Stimulated activated CD8-positive, alpha-beta memory T cell treated with anti-CD3 and anti-CD28 coated beads, Interleukin-7, amount 100 ng/mL, for 4 hours (primary cell): Measurements from ENCODE around the gene WSCD2.

ENCODE experiments used
- DNase-seq, 2 donors: peaks; one replicate each; pipeline ENCODE4 v3.0.0-alpha.2; 2020; ENCODE audit warnings: low read depth in 2 of 2

WSCD2 gene

DNA sequence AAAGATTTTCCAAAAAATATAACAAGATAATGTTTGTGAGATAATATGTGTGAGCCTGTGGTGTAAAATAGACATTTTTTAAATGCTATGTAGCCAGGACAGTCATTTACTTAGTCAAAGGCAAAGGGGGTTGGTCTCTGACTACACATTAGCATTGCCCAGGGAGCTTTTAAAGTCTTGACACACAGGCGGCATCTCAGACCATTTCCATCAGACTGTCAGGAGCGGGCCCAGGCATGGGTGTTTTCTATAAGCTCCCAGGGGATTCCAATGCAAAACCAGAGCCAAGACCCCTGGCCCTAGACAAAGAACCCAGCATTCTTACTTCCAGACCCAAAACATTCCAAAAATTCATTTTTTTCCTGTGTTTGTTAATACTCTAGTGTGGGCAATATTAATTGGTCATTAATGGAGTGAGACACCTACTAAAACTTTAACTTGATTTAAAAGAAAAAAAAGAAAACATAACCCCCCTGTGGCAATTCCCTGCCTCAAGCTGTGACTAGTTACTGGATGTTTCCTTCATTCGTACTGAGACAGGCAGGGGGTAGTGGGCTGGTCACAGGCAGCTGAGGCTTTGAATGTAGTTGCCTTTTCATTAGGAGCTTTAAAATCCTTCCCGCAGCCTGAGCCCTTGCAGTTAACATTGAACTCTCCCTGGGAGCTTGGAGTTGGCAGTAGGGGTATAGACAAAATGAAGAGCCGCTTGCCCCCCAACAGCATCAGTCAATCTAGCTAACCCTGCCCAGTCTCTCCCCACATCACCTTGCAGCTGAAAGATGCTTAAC, 106.3 kb downstream of the WSCD2 start:
- no peak for DNase-seq

DNA sequence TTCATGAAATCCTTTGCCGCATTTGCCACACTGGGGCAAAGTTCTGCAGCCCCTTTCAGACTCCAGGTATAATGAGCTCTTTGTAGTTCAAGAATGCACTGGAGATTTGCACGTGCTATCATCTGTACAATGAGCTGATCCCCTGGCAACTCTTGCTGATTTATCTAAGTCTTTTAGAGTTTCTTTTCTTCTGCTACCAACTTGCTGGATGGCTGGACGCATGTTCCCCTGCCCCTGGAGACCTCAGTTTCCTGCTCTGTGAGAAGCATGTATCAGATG, 106.8 kb downstream of the WSCD2 start:
- no peak for DNase-seq

DNA sequence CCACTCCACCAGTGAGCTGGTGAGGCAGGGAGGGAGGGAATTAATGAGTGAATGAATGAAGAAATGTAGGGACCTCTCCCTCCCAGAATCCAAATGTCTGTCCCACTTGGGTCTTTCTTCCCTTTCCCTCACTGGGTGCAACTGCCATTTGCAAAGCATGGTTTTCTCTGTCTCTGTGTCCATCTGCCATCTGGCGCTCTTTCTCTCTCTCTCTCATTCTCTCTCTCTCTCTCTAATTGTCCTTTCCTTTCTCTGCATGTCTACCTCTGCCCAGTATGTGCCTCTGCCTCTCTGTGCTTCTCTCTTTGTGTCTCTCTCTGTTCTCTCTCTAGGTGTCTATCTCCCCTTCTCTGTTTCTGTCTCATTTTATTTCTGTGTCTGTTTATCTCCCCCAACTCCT, 107.3 kb downstream of the WSCD2 start:
- DNase-seq: no peak

DNA sequence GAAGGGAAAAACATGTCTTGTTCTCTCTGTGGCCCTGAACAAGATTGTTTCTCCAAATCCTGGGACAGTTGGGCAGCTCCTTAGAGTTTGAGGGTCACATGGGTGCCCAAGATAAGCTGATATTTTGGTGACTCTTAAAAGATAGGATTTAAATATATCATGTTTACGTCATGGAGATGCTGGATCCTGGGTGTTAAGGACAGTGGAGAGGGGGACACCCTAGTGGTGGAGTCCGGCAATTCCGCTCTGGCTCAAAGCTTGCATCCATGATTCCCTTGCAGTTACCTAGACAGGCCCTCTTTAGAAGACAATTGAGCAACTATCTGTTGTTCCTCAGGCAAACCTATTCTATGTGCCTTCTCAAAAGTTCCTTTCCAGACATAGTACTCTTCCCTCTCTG, 108.2 kb downstream of the WSCD2 start:
- DNase-seq: no peak

DNA sequence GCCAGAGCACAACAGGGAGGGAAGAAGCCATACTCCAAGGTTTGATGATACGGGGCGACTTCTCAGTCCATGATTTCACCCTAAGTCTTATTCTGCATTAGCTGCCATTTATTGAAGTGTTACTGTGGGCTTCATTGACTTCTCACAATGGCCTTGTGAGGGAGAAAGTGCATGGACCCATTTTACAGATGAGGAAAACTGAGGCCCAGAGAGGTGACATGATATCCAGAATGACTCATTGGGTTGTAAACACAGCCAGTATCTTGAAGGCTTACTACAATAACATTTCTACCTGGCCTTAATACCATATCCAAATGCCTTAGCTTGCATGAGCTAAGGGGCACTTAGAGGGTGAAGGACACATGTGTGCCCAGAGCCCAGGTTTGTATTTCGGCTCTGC, 109.4 kb downstream of the WSCD2 start:
- no peak for DNase-seq

DNA sequence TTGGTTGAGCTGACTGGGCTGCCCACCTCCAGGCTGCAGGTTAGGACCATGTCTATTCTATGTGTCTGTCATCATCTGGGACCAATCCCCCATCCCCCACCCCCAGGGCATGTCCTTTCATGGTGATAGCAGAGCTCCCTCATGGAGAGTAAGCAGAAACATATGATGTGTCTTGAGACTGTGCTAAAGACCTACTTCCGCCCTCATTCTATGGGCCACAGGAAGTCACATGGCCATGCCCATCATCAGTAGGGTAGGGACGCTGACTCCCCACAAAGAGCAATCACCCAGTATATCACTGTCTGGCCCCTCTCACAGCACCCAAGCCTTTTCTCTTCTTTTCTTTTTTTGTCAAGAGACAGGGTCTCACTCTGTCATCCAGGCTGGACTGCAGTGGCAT, 110.3 kb downstream of the WSCD2 start:
- DNase-seq: no peak

DNA sequence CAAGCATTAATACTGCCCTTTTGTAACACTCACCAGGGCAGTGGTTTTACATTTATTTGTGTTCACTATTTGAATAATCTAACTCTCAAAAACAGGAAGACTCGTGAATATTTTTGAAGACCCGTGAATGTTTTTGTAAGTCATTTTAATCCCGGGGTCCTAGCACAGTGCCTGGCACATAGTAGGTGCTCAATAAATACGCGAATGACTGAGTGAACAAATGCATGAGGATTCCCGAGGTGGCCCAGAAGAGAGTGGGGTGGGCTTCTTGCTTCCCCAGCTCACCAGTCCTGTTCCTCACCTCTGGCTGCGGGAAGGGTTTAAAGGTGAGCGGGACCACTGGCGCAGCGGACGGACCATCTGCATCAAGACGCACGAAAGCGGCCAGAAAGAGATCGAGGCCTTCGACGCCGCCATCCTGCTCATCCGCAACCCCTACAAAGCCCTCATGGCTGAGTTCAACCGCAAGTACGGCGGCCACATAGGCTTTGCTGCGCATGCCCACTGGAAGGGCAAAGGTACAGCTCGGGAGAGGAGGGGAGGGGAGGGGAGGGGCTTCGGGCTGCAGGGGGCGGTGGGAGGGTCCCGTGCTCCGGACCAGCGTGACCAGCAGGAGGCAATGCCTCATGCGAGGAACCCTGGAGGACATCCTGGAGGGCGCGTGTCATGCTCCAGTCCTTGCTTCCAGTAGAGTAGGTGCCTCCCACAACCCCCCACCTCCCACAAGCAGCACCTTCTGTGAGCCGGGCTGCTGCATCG, 111.1 kb downstream of the WSCD2 start:
- DNase-seq: no peak

DNA sequence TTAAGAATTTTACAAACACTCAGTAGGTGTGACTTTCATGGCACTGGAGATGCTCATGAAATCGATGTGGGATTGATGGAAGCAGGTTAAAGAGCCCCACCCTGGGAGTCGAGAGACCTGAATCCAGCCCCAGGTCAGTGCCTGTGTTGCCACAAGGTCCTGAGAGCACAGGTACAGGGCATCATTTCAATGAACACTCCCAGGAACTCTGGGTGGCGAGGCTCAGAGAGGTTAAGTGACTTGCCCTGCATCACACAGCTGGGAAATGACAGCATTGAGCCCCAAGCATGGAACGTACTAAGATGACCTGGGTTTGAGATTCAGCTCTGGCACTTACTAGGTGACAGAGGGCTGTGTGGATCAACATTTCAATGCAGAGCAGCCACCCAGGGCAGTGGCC, 111.8 kb downstream of the WSCD2 start:
- DNase-seq: no peak

DNA sequence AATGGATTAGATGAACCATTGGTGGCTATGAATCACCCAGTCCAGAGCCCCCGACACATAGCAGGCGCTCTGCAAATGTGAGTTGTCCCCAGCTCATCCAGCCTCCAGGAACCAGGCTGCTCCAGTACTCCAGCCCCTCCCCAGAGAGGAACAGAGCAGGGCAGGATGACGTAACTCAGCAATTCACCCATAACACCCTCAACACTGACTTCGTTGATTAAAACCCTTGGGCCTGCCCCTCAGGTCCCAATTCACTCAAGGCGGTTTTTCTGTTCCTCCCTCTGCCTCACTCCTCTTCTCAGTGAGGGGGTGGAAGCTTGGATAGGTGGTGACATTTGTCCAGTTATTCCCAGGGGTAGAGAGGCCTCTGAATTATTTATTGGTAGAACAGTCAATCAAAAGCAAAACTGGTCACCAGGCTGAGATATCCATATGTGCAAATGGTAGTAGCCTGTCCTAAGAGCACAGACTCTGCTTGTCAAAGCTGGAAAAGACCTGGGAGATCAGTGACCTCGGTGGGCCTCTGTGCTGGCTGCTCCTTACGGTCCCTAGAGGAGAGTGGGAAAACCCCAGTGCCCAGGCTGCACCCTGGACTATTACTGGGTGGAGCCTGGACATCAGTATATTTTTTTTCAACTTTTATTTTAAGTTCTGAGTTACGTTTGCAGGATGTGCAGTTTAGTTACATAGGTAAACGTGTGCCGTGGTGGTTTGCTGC, 113.1 kb downstream of the WSCD2 start:
- DNase-seq: no peak

DNA sequence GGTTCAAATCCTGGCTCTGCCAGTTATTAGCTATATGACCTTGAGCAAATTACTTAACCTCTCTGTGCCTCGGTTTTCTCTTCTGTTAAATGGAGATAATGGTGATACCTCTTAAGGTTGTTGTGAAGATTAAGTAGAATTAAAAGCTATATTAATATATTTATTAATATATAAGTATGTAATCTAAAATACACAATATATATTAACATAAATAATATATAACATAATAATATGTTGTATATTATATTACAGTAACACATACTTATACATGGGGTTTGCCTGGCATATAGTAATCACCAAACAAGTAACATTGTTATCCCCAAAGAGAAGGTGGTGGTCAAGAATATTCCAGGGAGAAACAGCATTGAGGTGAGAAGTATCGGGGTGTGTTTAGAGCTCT, 118.0 kb downstream of the WSCD2 start:
- DNase-seq: no peak

DNA sequence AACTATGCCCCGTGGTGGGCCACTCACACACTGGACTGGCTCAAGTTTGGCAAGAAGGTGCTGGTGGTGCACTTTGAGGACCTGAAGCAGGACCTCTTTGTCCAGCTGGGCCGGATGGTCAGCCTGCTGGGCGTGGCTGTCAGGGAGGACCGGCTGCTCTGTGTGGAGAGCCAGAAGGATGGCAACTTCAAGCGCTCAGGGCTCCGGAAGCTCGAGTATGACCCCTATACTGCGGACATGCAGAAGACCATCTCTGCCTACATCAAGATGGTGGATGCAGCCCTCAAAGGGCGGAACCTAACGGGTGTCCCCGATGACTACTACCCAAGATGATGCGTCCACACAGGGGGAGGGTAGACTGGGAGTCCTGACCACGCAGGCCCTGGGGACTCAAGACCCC, 118.9 kb downstream of the WSCD2 start:
- DNase-seq: no peak

DNA sequence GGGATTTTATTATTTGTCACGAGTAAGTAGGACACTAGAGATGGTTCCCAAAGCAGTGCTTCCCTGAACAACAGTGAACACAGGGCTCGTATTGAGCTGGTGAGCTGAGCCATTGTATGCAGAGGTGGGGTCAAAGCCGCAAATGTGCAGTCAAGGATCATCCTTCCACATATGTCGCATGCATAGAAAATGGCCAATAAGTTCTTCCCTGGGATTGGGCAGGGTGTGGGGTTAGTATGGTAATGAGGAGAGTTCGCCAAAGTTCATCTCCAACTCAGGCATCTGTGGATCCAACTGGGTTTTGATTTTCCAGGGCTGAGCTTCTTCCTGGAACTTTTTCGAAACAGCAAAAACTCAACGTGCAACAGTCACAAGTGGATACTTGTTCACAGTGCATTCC, 123.4 kb downstream of the WSCD2 start:
- DNase-seq: no peak

DNA sequence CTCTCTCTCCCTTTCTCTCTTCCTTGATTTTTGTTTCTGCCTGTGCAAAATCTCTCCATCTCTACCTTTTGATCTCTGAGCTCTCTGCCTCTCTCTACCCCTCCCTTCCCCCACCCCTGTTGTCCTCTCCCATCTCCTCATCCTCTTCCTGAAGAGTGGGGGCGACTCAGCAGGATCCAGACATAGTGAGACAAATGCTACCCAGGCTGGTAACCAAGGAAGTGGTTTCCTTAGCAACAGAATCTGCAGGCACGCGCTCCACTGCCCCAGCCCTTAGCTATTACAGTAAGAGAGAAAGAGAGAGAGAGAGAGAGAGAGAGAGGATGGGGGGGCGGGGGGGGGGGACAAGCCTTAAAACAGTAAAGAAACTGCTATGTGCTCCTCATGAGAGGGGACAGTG, 124.5 kb downstream of the WSCD2 start:
- no peak for DNase-seq

DNA sequence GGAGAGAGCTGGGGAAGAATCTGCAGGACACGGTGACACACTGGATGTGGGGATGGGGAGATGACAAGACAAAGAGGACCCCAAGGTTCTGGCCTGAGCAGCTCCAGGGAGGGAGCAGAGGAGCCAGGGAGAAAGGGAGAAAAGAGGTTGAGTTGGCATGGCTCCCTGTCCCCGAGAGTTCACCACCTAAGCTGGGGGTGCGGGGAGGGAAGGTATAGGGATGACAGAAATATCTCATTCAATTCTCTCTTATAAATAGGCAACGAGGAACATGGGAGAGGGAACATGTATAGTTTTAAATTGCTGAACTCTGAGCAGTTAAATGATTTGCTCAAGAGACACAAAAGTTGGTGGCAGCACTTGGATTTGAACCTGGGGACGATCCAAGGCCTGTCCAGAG, 124.9 kb downstream of the WSCD2 start:
- DNase-seq: no peak

DNA sequence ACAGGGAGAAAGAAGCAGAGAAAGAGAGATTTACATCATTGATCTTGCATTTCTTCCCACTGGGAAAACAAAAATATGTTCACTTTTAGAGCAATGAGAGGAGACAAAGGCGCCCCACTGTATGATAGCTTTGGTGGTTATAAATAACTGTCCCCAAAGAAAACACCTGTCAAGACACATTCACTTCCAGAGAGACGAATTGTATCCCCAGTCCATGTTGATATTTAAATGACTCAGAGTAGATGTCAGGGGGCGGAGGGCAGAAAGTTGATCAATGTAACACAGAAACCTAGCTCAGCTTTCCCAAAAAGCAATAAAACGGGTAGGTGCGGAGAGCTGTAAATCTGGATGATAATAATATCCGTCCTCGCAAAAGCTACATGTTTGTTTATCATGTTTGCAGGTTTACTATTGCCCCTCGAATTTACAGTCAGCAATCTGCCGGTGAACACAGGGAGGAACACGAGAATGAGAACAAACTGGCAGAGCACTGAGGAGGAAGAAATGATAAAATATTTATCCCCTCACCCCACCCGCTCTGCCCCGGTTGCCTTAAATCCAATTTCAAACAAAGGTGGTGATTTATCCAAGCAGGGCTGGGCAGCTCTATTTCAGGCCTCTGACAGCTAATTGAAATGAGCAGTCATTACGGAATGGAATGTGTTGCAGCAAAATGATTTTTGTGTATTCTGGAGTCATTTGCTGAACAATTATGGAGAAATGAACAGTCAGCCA, 125.6 kb downstream of the WSCD2 start:
- DNase-seq: no peak

DNA sequence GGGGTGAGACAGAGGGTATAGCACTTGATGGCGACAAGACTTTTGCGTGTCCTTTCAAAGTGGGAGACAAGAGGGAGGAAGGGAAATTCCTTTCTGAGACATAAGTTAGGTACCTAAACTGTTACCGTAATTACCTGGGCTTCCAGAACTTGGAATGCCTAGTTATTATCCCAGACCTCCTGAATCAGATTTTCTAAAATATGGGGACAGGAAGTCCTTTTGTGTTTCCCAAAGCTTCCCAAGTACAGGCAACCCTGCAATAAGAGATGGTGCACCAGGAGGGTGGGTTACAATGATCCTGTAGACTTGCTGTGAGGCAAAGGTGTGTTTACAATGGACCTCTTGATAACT, 126.1 kb downstream of the WSCD2 start:
- no peak for DNase-seq

DNA sequence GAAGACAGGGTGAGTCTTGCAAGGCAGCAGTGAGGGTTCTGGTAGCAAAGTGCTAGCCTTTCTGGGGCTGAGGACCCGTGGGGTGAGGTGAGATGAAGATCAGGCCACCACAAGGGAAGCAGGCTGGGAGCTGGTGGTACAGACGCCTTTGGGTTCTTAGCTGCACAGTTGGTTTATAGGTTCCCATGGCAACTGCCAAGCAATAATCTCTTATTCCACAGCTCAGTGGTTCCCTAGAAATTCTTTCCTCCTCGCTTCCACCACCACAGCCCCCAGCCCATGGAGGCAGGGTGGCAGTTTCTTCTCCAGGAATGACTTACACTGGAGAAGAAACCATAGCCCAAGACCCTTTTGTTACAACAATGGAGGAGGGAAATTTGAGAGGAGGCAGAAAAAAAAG, 127.9 kb downstream of the WSCD2 start:
- DNase-seq: no peak

DNA sequence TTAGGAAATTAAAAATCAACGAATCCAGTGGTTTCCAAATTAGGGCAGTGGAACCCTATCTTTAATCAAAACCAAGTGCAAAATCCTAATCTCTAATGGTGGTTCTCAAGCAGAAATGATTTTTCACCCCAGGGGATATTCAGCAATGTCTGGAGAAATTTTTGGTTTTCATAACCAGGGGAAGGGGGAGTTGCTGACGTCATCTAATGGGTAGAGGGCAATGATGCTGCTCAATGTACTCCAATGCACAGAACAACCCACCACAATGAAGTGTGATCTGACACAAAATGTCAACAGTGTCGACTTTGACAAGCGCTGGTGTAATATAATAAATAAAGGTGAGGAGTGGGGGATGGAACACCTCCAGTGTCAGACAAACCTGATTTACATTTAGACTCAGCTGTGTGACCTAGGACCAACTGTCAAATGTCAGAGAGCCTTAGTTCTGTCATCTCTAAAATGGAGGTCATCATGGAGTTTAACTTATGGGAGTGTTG, 128.6 kb downstream of the WSCD2 start:
- no peak for DNase-seq

DNA sequence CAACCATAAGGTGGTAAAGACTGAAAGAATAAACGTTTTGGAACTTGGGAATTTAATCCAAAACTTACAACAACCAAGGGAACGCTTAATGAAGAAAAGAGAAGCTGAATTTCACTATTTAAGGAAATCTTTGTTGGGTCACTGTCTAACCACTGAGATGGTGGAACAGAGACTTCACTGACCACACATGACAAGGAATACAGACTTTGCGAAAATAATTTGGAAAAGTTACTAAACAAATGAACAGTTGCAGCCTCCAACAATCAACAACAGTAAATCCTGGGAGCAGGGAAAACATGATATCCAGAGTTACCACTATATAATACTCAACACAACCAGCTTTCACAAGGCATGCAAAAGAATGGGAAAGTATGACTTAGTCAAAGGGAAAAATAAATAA, 131.0 kb downstream of the WSCD2 start:
- no peak for DNase-seq

DNA sequence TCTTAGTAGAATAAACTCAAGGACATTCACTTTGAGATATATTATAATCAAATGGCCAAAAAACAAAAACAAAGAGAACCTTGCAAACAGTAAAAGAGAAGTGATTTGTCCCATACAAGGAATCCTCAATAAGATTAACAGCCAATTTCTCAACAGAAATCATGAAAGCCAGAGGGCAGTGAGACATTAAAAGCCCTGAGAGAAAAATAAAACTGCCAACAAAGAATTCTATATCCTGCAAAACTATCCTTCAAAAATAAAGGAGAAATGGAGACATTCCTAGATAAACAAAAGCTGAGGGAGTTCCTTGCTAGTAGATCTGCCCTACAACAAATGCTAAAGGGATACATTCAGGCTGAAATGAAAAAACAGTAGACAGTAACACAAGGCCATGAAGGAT, 131.9 kb downstream of the WSCD2 start:
- DNase-seq: no peak

DNA sequence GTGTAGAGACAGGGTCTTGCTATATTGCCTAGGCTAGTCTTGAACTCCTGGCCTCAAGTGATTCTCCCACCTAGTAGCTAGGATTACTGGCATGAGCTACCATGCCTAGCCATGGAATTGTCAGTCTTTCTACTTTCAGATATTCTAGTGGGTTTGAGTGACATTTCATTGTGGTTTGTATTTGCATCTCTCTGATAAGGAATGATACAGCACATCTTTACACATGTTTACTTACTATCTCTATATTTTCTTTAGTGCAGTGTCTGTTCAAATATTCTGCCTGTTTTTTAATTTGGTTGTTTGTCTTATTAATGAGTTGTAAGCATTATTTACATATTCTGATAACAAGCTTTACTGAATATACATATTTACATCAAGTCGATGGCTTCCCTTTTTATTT, 136.4 kb downstream of the WSCD2 start:
- no peak for DNase-seq

DNA sequence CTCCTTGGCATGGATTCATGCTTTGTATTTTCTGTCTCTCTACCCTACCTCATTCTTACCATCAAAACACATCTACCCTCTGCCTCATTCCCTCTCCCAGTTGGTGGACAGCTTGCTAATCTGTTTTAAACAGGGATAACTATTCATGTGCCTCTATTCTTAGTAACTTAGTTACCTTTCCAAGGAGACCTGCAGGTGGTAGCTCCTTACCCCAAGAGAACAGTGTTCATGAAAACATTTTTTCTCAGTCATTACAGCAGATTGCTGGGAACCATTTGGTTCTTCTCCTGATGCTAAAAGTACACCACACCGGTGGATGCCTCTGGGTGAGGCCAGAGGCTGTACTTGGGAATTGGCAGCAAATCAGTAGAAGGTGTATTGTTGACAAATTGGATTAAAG, 137.0 kb downstream of the WSCD2 start:
- DNase-seq: no peak
